Measurements from ENCODE around the gene MYLK.

The MYLK gene

GRCh38 chr3:123695731-123696640 lies 188.1 kb downstream of the MYLK start:
- DNase-seq (ENCODE audit: low read depth) = no peak

DNA sequence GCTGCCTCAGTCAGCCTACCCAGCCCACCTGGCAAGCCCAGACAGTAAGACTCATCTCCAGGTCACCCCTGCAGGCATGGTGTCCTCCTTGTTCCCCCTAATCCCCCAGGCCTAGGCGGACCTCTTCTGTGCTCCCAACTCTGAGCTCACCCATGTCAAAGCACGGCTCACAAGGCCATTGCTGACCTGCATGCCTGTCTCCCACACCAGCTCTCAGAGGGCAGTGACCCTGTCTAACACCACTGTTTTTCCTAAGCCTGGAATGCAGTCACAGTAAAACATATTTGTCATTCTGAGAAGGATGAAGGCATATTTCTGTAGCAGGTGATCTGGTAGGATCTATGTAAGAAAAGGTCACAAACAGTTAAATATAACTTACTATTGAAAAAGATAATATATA lies 189.0 kb downstream of the MYLK start:
- DNase-seq (ENCODE audit: low read depth) = no peak

DNA sequence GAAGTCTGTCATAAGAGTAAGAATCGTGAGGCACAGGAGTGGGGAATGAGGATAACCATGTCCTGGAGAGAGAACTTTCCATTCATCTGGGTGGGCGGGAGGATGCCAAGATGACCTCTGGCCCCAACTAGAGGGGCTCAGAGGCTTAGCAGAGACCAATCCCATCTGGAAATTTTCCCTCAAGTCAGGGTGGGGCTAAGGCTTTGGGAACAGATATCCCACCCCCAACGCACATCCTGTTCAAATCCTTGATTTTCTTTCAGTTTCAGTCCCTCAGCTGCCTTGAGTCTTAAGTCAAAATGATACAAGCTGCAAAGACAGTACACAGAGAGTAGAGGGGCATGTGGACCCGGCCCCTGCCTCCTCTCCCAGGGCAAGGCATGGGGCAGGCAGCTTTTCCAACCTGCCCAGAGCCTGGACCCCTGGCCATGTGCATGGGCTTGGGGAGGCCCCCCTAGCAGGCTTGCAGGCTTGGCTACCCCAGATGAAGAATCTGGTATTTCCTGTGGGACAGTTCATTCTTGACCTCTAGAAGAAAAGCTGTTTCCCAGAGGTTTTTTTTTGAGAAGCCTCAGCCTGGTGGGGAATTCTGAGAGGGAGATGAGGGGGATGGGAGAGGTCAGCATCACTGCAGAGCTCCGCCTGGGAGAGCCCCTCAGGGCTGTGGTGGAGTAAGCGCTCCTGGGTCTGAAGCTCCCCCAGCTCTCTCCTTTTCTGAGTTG lies 189.6 kb downstream of the MYLK start:
- DNase-seq (ENCODE audit: low read depth) = no peak

DNA sequence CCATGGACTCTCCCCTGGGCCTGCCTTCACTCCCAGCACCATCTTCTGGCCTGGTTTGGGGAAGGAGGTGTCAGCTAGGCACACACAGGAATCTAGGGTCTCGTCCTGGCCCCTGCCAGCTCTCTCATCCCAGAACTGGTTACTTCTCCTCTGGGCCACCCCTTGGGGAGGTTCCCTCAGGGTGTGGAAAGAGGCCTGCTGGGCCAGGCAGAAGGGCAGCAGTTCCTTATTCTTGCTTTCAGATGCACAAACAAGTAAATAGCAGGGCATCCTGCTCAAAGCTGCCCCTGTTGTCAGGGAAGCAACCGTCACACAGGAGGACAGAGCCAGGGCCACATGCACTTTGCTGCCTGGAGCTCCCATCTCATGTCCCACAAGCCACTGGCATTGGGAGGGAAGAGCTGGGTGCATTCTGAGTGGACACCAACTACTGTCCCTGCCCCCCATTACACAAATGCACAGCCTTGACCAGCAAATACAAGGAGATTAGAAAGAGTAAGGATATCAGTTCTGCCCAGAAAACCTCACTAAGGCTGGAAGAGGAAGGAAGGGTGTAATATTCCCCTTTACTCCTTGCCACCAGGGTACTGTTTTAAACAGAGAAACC lies 190.4 kb downstream of the MYLK start:
- no peak for DNase-seq (ENCODE audit: low read depth)

- DNase-seq (ENCODE audit: low read depth) = no peak
Observed at GRCh38 chr3:123692671-123693070, 191.5 kb downstream of the MYLK start.

GRCh38 chr3:123692041-123692440 lies 192.1 kb downstream of the MYLK start:
- no peak for DNase-seq (ENCODE audit: low read depth)

GRCh38 chr3:123689831-123690230 lies 194.3 kb downstream of the MYLK start:
- DNase-seq (ENCODE audit: low read depth) = no peak

GRCh38 chr3:123688241-123688747 lies 195.8 kb downstream of the MYLK start:
- DNase-seq (ENCODE audit: low read depth) = no peak

GRCh38 chr3:123687286-123687685 lies 196.8 kb downstream of the MYLK start:
- DNase-seq (ENCODE audit: low read depth) = no peak

GRCh38 chr3:123686251-123686650 lies 197.9 kb downstream of the MYLK start:
- DNase-seq (ENCODE audit: low read depth) = no peak

GRCh38 chr3:123685780-123686179 lies 198.4 kb downstream of the MYLK start:
- DNase-seq (ENCODE audit: low read depth) = no peak

GRCh38 chr3:123684636-123685035 lies 199.5 kb downstream of the MYLK start:
- DNase-seq (ENCODE audit: low read depth) = no peak

DNA sequence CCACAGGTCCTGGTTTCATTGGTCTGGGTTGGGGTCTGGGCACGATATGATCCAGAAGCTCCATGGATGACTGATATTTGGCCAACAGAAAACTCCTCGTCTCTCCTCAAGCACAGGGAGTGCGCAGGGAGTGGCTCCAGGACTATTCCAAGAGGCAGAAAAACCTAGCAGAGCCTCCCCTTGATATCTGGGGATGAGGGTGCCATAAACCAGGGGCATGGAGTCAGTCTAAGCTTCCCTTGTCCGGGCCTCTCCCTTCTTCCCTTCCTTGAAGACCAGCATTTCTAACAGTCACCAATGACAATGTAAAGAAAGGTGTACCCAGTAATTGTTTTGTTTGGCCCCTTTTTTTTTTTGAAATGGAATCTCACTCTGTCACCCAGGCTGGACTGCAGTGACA lies 199.9 kb downstream of the MYLK start:
- no peak for DNase-seq (ENCODE audit: low read depth)

- no peak for DNase-seq (ENCODE audit: low read depth)
Observed at GRCh38 chr3:123683505-123684154, 200.5 kb downstream of the MYLK start.

DNA sequence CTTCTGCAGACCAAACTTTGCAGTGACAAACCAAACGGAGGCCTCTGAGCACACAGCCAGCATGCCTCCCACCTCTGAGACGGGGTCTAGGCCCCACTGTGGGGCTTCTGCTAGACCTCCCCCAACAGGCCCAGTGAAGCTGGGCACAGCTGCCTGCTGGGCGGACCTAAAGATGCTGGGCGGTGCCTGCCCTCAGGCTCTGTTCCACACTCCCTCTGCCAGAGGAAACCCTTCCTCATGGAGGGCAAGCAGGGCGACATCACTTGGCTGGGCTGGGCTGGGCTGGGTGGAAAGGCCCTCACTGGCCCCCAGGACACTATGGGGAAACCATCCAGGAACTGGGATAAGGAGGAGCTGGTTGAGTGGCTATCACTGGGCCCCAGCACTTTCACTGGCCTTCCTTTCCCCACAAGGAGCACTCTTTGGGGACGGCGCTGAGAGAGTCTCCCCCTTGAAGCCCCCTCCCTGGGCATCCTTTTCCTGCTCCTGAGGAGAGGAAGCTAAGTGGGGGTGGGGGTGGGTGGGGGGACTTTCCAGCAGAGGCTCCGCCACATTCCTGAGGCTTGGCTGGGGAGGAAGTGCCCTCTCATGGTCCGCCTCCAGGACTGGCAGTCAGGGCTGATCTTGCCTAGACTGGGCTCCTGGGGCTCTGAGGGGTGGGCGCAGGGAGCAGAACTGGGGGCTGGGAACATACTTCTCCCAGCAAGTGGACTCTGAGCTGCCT lies 201.2 kb downstream of the MYLK start:
- no peak for DNase-seq (ENCODE audit: low read depth)

- no peak for DNase-seq (ENCODE audit: low read depth)
Observed at GRCh38 chr3:123682302-123682701, 201.8 kb downstream of the MYLK start.

DNA sequence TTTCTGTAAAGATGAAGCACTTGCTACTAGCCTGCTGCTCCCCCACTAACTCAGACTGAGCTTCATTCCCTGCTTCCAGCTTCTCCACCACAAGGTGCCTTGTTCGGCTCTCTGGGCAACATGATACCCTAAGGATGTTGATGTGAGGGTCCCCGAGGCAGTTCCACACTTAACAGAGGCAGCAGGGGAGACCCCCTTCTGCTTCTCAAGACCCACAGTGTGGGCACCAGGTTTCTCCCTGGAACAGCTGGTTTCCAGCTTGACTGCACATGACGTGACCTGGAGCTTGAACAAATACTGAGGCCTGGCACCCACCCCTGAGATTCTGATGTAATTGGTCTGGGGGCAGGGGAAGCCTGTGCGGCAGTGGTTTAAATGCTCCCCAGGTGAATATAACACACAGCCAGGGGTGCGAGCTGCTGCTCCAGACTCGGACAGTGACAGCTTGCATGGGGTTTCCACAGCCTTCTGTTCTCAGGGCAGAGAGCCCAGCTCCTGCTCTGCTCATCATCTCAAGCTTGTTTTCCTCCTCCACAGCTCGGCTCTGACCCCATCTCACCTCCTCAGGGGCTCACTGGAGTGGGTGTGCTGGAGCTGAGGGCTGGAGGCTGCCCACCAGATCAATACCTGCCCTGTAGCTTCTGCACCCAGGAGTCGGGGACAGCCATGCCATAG lies 204.3 kb downstream of the MYLK start:
- DNase-seq (ENCODE audit: low read depth) = no peak

GRCh38 chr3:123678108-123678511 lies 206.0 kb downstream of the MYLK start:
- no peak for DNase-seq (ENCODE audit: low read depth)

DNA sequence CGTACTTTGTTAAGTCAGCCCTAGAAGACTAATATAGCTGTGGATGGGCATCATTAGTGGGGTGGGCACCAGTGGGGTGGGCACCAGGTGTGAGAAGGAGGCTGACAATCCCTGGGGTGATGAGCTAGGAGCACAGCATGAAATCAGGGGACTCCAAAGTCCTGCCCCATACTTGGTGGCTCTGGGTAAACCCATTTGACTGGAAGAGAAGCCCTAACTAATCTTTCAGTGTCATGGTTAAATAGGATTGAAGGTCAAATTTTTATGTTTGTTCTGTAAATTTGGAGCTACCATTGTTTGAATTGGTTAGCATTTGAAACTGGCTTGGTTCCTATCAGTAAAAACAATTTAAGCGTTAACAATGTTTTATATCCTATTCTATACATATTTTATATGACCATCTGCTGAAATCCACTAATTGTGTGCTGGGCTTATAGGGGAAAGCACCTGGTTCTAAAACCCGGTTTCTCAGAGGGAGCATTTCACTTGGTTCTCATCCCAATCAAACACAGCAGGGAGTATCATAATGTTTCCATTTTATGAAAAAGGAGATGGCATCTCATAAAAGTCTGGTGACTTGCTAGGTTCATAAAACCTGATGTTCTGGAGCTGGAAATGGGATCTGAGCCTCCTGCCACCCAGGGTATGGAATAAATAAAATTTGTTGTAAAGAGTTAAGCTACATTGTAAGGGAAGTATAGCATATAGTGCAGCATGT lies 211.5 kb downstream of the MYLK start:
- no peak for DNase-seq (ENCODE audit: low read depth)

DNA sequence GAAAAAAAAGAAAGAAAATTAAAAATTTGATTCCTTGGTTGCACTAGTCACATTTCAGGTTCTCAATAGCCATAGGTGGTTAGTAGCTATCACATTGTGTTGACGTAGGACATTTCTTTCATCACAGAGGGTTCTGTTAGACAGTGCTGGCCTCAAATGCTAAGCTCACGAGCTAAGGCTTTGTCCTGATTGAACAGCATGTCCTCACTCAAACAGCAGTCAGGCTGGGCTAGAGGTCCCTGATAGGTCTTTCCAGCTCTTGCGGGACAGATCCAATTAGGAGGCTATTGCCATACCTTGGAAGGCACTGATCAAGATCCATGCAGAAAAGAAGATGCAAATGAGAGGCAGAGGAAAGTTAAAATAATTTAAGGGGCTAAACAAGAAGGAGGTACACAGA lies 213.4 kb downstream of the MYLK start:
- no peak for DNase-seq (ENCODE audit: low read depth)
